ENCODE measurements around the gene P2RY8.
"Not testable (repeated sequence)": the region's sequence is repeated elsewhere in the genome, so short reads cannot be mapped to it uniquely, and the experiment has no call there.

- not testable (repeated sequence) for TF ChIP-seq EZH2phosphoT487, EZH2 (IDR thresholded peaks at IDR 0.05)
- TF ChIP-seq, protein P1, sequence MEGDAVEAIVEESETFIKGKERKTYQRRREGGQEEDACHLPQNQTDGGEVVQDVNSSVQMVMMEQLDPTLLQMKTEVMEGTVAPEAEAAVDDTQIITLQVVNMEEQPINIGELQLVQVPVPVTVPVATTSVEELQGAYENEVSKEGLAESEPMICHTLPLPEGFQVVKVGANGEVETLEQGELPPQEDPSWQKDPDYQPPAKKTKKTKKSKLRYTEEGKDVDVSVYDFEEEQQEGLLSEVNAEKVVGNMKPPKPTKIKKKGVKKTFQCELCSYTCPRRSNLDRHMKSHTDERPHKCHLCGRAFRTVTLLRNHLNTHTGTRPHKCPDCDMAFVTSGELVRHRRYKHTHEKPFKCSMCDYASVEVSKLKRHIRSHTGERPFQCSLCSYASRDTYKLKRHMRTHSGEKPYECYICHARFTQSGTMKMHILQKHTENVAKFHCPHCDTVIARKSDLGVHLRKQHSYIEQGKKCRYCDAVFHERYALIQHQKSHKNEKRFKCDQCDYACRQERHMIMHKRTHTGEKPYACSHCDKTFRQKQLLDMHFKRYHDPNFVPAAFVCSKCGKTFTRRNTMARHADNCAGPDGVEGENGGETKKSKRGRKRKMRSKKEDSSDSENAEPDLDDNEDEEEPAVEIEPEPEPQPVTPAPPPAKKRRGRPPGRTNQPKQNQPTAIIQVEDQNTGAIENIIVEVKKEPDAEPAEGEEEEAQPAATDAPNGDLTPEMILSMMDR (IDR thresholded peaks at IDR 0.05) = not testable (repeated sequence)
Observed at GRCh38 chrX:1474593-1474992, 62.4 kb downstream of the P2RY8 start.

Data from neural progenitor cell (in vitro differentiated cells).